T-helper 17 cell (primary cell): ENCODE measurements around the gene CAB39. TPM values are rescaled to one million over a fixed set of nuclear protein-coding genes. Genes with fewer than 3 reads are reported as not detected.

Experiments used
- ATAC-seq: fragments of 150-1000 bp; cut with Tn5 transposase; 2 replicates; pipeline ENCODE4 v1.10.0; 2021; ENCODE audit warnings: mild to moderate bottlenecking, moderate library complexity
- DNase-seq, 3 donors: peaks; one replicate each; pipeline versions ENCODE4 v3.0.0 to v3.0.0-alpha.2; 2020 to 2021
- H3K9me3 ChIP-seq: one replicate; pipeline ENCODE4 v1.7.0; 2013; ENCODE audit warnings: low read length, mild to moderate bottlenecking; ENCODE audit not compliant: control insufficient read depth, poor library complexity, severe bottlenecking
- H3K27ac Mint-ChIP-seq: one replicate; pipeline ENCODE4 v1.8.0; 2022; ENCODE audit warnings: mild to moderate bottlenecking, moderate library complexity, mixed read lengths
- H3K27me3 Mint-ChIP-seq: one replicate; pipeline ENCODE4 v1.8.0; 2022; ENCODE audit warnings: mixed read lengths
- H3K36me3 Mint-ChIP-seq: one replicate; pipeline ENCODE4 v1.8.0; 2022; ENCODE audit warnings: low read depth, mixed read lengths
- H3K4me1 Mint-ChIP-seq: one replicate; pipeline ENCODE4 v1.8.0; 2022; ENCODE audit warnings: mild to moderate bottlenecking, mixed read lengths
- H3K4me3 Mint-ChIP-seq: one replicate; pipeline ENCODE4 v1.8.0; 2022; ENCODE audit warnings: mild to moderate bottlenecking, moderate library complexity, mixed read lengths
- total RNA-seq, 4 donors: library from RNA in 2 of 4; stranded (reverse) in 2 of 4; gene quantifications; one replicate each; pipeline ENCODE4 v1.2.3 and lab custom pipeline; 2022 to 2026

CAB39 gene
- total RNA-seq, 2 donors from 2014 or later = 82.3 to 89.8 TPM

DNA sequence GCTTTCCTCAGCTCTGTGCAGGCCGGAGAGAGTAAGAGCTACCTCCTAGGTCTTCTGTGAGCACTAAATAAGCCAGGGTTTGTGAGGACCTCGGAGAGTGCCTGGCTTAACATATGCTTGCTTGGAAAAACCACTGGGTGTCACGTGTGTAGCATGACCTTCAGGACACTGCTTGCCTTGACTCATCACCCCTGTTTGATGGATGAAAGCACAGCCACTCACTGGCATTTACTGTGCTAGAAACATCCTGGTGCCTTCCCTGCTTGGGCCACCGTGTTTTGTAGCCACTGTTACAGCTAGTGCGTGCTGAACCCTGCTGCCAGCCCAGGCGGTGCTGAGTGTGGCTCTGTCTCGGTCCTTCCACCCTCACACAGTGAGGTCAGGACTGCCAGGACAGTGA, 117.3 kb downstream of the CAB39 start:
- H3K36me3 Mint-ChIP-seq = peaks cover 6% of the 10 kb centered on the region
- no peak for ATAC-seq
- H3K27ac Mint-ChIP-seq = no peak overlapping the region
- no peak for DNase-seq
- no peak overlapping the region for H3K4me3 Mint-ChIP-seq
- peaks cover 7% of the 10 kb centered on the region for H3K4me1 Mint-ChIP-seq
- peaks cover 49% of the 10 kb centered on the region for H3K27me3 Mint-ChIP-seq
- H3K9me3 ChIP-seq = no peaks in the 10 kb centered on the region

DNA sequence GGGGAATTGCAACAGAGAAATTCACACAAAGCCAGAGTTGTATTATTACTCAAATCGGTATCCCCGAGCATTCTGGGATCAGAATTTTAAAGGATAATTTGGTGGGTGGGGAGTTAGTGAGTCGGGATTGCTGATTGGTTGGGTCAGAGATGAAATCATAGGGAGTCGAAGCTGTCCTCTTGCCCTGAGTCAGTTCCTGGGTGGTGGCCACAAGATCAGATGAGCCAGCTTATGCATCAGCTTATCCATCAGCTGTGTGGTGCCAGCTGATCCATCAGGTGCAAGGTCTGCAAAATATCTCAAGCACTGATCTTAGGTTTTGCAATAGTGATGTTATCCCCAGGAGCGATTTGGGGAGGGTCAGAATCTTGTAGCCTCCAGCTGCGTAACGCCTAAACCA, 117.8 kb downstream of the CAB39 start:
- peaks cover 45% of the 10 kb centered on the region for H3K27me3 Mint-ChIP-seq
- no peak overlapping the region for H3K27ac Mint-ChIP-seq
- peaks cover 7% of the 10 kb centered on the region for H3K4me1 Mint-ChIP-seq
- peaks cover 6% of the 10 kb centered on the region for H3K36me3 Mint-ChIP-seq
- no peak for DNase-seq
- ATAC-seq = no peak
- H3K4me3 Mint-ChIP-seq = no peak overlapping the region
- H3K9me3 ChIP-seq = no peaks in the 10 kb centered on the region

DNA sequence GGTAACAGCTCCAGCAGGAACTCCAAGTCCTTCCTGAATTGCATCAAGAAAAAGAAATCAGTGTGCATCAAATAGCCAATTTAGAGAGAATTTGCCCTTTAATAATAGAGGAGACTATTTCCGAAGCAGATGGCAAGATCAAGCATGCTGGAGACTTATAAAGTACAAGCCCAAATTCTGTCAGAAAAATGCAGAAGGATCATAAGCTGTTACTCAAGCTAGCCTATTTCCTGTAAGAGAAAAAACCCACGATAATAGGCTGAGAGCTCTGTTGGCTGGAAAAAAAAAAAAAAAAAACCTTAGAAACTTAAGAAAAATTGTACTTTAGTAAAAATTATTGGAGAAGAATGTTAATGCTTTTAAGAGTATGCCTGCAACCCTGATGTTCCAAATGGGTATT, 127.7 kb downstream of the CAB39 start:
- no peak for ATAC-seq
- H3K27ac Mint-ChIP-seq = no peak overlapping the region
- no peak overlapping the region for H3K4me3 Mint-ChIP-seq
- H3K36me3 Mint-ChIP-seq = no peaks in the 10 kb centered on the region
- no peak for DNase-seq
- peaks cover 31% of the 10 kb centered on the region for H3K27me3 Mint-ChIP-seq
- H3K9me3 ChIP-seq = no peaks in the 10 kb centered on the region
- no peaks in the 10 kb centered on the region for H3K4me1 Mint-ChIP-seq

DNA sequence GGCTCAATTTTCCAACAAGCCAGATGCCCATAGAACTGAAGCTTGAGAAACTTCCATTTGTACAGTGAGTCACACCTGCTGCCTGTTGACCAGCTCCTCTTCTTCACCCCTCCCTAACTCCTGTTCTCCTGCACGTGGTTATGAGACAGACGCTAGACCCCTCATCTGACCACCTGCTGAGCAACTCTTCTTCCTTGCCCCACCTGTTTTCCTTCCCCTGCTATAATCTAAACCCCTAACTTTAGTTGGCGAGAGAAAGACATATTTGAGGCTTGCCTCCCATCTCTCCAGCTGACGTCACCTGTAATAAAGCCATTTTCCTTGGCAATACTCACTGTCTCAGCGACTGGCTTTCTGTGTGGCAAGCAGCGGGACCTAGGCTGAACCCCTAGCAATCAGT, 129.8 kb downstream of the CAB39 start:
- DNase-seq (no peak), ATAC-seq (no peak)
- no peak overlapping the region for H3K27ac Mint-ChIP-seq
- H3K4me1 Mint-ChIP-seq = no peaks in the 10 kb centered on the region
- peaks cover 45% of the 10 kb centered on the region for H3K27me3 Mint-ChIP-seq
- no peaks in the 10 kb centered on the region for H3K9me3 ChIP-seq
- H3K4me3 Mint-ChIP-seq = no peak overlapping the region
- H3K36me3 Mint-ChIP-seq = no peaks in the 10 kb centered on the region

DNA sequence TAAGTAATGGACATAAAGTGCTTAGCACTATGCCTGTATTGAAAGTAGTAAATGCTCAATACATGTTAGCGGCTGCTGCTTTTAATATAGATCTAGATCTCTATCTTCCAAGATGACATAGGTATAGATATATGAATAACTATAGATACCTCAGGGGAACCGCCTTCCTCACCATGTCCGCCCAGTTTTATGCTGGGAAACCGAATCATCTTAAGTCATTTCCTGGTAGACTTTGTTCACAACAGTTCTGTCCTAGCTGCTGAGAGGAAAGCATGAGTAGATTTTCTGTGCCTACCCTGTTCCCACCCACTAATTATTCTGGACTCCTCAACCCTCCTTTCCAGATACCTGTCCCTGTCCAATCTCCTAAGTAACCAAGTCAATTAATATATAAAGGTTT, 130.5 kb downstream of the CAB39 start:
- ATAC-seq (no peak), DNase-seq (no peak)
- H3K27ac Mint-ChIP-seq = no peak overlapping the region
- H3K4me1 Mint-ChIP-seq = peaks cover 5% of the 10 kb centered on the region
- H3K36me3 Mint-ChIP-seq = no peaks in the 10 kb centered on the region
- no peaks in the 10 kb centered on the region for H3K9me3 ChIP-seq
- H3K4me3 Mint-ChIP-seq = no peak overlapping the region
- peaks cover 52% of the 10 kb centered on the region for H3K27me3 Mint-ChIP-seq

DNA sequence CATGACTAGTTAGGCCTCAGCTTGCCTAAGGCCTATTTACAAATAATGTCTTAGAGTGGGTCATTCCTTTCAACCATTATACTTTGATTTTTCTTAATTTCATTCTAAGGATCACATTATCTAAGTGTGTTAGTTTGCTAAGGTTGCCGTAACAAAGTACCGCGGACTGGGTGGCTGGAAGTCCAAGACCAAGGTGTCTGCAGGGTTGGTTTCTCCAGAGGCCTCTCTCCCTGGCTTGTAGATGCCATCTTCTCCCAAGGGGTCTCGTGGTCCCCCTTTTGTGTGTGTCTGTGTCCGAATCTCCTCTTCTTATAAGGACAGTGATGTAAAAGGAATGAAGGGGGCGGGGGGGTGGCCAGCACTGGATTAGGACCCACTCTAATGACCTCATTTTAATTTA, 133.7 kb downstream of the CAB39 start:
- peaks cover 74% of the 10 kb centered on the region for H3K27me3 Mint-ChIP-seq
- H3K4me1 Mint-ChIP-seq = peaks cover 9% of the 10 kb centered on the region
- DNase-seq (no peak), ATAC-seq (no peak)
- peaks cover 2% of the 10 kb centered on the region for H3K36me3 Mint-ChIP-seq
- no peak overlapping the region for H3K27ac Mint-ChIP-seq
- H3K4me3 Mint-ChIP-seq = no peak overlapping the region
- H3K9me3 ChIP-seq = no peaks in the 10 kb centered on the region

DNA sequence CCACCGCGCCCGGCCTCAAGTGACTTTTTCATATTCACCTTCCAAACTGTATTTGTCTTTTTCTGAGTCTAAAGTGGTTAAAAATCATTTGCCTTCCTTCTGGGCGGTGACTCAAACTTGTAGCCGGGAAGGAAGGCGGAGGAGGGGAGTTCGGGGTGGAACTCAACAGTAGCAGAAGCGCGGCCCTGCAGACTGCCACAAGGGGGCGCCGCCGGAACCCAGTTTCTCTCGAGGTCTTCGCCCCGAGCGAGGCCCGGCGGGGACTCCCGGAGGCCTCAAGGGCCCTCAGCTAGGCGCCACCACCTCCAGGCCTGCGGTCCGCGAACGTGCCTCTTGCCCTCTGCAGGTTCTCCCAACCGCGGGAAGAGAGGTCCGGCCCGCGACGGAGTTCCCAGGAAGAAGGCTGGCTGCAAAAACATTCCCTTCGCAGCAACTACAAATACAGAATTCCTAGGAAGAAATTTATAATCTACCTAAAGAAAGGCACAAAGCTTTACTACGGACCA, 135.3 kb downstream of the CAB39 start:
- H3K9me3 ChIP-seq = no peaks in the 10 kb centered on the region
- ATAC-seq (peak; percentile 94), DNase-seq (peak; percentile 66 to 87 (median 71))
- Mint-ChIP-seq H3K27ac (peak overlapping the region; percentile 66), H3K27me3 (peaks cover 65% of the 10 kb centered on the region), H3K4me1 (peaks cover 9% of the 10 kb centered on the region), H3K36me3 (peaks cover 2% of the 10 kb centered on the region), H3K4me3 (no peak overlapping the region)

DNA sequence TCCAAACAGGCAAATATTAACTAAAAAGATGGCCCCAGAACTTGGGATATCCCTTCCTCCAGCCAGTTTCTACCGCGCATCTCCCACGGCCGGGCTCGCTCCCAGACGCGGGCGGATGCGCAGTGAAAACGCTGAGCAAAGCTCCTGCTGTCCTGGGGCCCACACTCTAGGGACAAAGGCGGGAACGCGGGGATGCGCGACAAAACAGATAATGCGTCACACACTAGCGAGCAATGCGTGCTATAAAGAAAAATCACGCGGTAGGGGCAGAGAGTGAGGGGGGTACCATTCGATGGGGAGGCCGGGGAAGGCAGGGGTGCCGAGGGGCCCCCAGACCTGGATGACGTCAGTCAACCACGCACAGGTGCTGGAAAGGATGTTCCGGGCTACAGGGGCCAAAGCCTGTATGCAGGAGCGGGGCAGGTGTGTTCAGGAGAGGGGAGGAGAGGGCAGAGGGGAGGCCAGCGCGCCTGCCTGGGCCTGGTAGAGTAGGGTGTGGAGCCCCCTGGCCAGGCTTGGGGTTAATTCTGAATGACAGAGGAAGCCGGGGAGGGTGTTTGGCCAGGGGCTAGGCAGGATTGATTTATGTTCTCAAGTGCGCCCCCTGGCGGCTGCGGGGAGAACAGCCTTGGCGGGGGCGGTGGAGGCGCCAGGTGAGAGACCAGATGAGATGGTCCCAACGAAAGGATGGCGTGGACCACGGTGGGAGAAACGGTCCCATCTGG, 137.2 kb downstream of the CAB39 start:
- Mint-ChIP-seq H3K27me3 (peaks cover 72% of the 10 kb centered on the region), H3K4me1 (peaks cover 9% of the 10 kb centered on the region), H3K36me3 (peaks cover 2% of the 10 kb centered on the region), H3K27ac (peak overlapping the region; percentile 25), H3K4me3 (peak overlapping the region; percentile 28)
- ATAC-seq (peak; percentile 72), DNase-seq (peak; percentile 60 to 70 (median 64))
- H3K9me3 ChIP-seq = no peaks in the 10 kb centered on the region

DNA sequence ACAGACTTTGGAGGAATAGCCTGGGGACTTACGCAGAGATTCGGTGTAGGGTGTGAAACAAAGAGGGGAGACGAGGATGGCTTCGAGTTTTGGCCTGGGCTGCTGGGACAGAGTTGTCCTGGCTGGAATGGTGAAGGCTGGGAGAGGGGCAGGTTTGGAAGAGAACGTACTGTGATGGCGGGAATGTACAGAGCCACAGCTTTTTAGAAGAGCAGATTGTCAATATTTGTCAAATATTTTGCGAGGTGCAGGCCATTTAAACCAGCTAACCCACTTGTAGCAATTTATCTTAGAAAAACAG, 137.7 kb downstream of the CAB39 start:
- H3K9me3 ChIP-seq = no peaks in the 10 kb centered on the region
- Mint-ChIP-seq H3K4me3 (peak overlapping the region; percentile 28), H3K27ac (peak overlapping the region; percentile 25), H3K36me3 (peaks cover 2% of the 10 kb centered on the region), H3K27me3 (peaks cover 69% of the 10 kb centered on the region), H3K4me1 (peaks cover 9% of the 10 kb centered on the region)
- ATAC-seq = no peak
- DNase-seq = no peak

DNA sequence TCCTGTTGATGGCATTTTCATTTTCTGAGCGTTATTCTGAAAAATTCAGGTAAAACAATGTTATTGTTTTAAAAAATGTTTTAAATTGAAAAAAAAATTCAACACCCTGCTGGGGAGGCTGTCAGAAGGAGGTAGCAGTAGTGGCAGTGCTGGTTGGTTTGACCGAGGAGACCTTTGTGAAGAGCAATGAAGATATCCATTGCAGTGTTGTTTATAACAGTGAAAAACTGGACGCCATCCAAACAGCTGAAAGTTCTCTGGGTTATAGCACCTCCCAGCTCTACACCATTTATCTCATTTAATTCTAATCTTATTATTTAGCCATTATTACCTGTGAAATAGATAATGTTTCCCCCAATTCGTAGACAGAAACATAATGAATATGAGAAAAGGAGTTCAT, 139.5 kb downstream of the CAB39 start:
- Mint-ChIP-seq H3K27me3 (peaks cover 76% of the 10 kb centered on the region), H3K4me1 (peaks cover 9% of the 10 kb centered on the region), H3K4me3 (no peak overlapping the region), H3K36me3 (peaks cover 2% of the 10 kb centered on the region), H3K27ac (no peak overlapping the region)
- DNase-seq (no peak), ATAC-seq (no peak)
- no peaks in the 10 kb centered on the region for H3K9me3 ChIP-seq

DNA sequence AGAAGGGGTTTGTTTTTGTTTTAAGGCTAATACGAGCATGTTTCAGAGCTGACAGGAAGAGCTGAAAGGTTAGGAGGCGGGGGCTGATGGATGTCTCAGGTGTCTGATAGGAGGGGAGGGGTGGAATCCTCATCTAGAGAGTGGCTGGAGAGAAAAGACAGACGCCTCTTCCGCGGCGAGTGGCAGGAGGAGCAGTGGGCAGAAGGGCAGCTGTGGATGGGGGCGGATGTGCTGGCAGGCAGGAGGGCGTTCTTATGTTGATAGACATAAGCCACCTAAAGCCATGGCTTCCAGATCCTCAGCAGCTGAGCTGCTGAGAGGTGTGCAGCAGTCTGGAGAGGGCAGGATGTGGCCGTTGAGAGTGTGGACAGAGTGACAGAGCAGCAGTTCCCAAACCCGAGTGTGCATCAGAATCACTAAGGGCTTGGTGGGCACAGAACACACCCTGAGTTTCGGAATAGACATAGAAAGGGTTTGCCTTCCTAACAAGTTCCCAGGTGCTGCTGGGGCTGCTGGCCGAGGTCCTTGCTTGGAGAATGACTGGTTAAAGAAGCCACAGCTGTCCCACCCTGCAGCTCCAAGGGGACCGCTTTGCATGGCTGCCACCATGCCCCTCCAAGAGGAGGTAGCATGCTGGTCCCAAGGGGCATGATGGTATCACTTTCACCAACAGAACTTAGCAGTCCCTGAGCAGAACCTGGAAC, 149.1 kb downstream of the CAB39 start:
- peaks cover 25% of the 10 kb centered on the region for H3K27me3 Mint-ChIP-seq
- peak overlapping the region; percentile 75 for H3K27ac Mint-ChIP-seq
- H3K36me3 Mint-ChIP-seq = peaks cover 4% of the 10 kb centered on the region
- H3K4me1 Mint-ChIP-seq = peaks cover 25% of the 10 kb centered on the region
- DNase-seq = no peak
- H3K9me3 ChIP-seq = no peaks in the 10 kb centered on the region
- ATAC-seq = no peak
- no peak overlapping the region for H3K4me3 Mint-ChIP-seq

DNA sequence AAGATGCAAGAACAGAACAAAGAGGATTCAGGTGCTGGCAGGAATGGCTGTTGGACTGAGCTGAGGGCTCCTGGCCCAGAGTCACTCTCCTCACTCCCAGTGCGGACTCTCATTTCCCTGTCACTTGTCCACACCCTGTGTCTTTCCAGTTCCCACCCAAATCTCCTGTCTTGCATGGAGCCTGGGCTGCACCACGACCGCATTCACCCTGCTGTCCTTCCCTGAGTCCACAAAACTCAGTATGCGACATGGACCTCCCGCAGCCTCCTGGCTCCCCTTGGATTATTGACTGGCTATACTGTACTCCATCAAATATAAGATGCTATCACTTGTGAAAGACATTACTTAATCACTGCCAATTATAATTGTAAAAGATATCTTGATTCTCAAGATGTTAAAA, 149.7 kb downstream of the CAB39 start:
- H3K27ac Mint-ChIP-seq = peak overlapping the region; percentile 75

DNA sequence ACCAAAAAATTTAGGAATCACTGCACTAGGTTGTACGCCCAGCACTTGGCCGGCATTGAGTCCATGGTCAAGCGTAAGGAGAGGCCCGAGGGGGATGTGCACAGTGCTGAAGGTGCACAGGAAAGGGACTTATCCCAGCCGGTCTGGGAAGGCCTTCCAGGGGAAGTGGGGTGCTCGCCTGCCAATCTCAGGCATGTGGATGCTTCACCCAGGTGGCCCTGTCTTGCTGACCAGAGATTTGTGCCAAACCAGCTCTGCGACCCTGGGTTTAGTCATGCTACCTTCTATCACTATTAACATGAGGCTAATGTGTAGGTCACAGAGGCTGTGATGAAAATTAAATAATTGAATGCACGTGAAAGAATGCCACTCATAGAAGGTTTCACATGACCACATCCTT, 150.4 kb downstream of the CAB39 start:
- H3K9me3 ChIP-seq = no peaks in the 10 kb centered on the region
- DNase-seq = no peak
- peak overlapping the region; percentile 96 for H3K4me3 Mint-ChIP-seq
- H3K4me1 Mint-ChIP-seq = peaks cover 31% of the 10 kb centered on the region
- ATAC-seq = no peak
- H3K27ac Mint-ChIP-seq = no peak overlapping the region
- H3K36me3 Mint-ChIP-seq = peaks cover 3% of the 10 kb centered on the region
- peaks cover 11% of the 10 kb centered on the region for H3K27me3 Mint-ChIP-seq

More for the DNA sequence above, 149.7 kb downstream of the CAB39 start:
- ATAC-seq (no peak), DNase-seq (no peak)
- Mint-ChIP-seq H3K27me3 (peaks cover 19% of the 10 kb centered on the region), H3K36me3 (peaks cover 4% of the 10 kb centered on the region), H3K4me3 (no peak overlapping the region), H3K4me1 (peaks cover 31% of the 10 kb centered on the region)
- no peaks in the 10 kb centered on the region for H3K9me3 ChIP-seq
